ES-I3 (cell line): ENCODE results near the gene PNKD.

Experiments
- H3K36me3 ChIP-seq: 2 replicates; pipeline ENCODE4 v1.6.1; 2013; ENCODE audit warnings: mild to moderate bottlenecking, low read length, control low read depth, moderate library complexity; ENCODE audit not compliant: insufficient read depth
- H3K4me1 ChIP-seq: 2 replicates; pipeline ENCODE4 v1.6.1; 2013; ENCODE audit warnings: mild to moderate bottlenecking, control low read depth, low read length; ENCODE audit not compliant: insufficient read depth
- H3K9ac ChIP-seq: 2 replicates; pipeline ENCODE4 v1.6.1; 2013; ENCODE audit warnings: low read depth, mild to moderate bottlenecking, low read length, moderate library complexity
- H3K9me3 ChIP-seq: 2 replicates; pipeline ENCODE4 v1.6.1; 2013; ENCODE audit warnings: mild to moderate bottlenecking, low read length, moderate library complexity; ENCODE audit not compliant: control insufficient read depth, insufficient read depth

PNKD gene

GRCh38 chr2:218382785-218383184 lies 112.5 kb downstream of the PNKD start:
- H3K9ac ChIP-seq = no peak overlapping the region
- no peaks in the 10 kb centered on the region for H3K9me3 ChIP-seq
- no peaks in the 10 kb centered on the region for H3K4me1 ChIP-seq
- H3K36me3 ChIP-seq = no peaks in the 10 kb centered on the region

GRCh38 chr2:218383892-218384519 lies 113.7 kb downstream of the PNKD start:
- Histone ChIP-seq H3K9ac (no peak overlapping the region), H3K36me3 (no peaks in the 10 kb centered on the region), H3K4me1 (no peaks in the 10 kb centered on the region), H3K9me3 (no peaks in the 10 kb centered on the region)

DNA sequence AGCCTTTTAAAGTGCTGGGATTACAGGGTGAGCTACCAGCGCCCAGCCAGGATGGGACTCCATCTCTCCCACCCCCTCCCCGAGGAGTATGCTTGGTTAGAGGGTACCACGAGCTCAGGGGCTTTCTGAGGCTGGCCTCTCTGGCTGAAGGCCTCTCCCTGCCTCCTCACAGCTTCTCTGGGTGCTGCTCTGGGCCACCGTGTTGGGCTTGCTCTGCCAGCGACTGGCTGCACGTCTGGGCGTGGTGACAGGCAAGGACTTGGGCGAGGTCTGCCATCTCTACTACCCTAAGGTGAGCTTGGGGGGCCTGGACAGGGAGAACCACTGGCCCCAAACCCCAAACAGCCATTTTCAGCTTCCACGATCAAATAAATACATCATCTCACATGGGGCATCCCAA lies 114.7 kb downstream of the PNKD start:
- Histone ChIP-seq H3K36me3 (no peaks in the 10 kb centered on the region), H3K4me1 (no peaks in the 10 kb centered on the region), H3K9ac (no peak overlapping the region), H3K9me3 (no peaks in the 10 kb centered on the region)

GRCh38 chr2:218386505-218387368 lies 116.4 kb downstream of the PNKD start:
- Histone ChIP-seq H3K9ac (peak overlapping the region; percentile 98; the same call in 1 of the 2 replicates), H3K9me3 (no peaks in the 10 kb centered on the region), H3K36me3 (no peaks in the 10 kb centered on the region), H3K4me1 (no peaks in the 10 kb centered on the region)

- no peaks in the 10 kb centered on the region for H3K4me1 ChIP-seq
- H3K9ac ChIP-seq = peak overlapping the region; percentile 98
- no peaks in the 10 kb centered on the region for H3K36me3 ChIP-seq
- H3K9me3 ChIP-seq = no peaks in the 10 kb centered on the region
Observed at GRCh38 chr2:218387369-218388194, 117.3 kb downstream of the PNKD start.

DNA sequence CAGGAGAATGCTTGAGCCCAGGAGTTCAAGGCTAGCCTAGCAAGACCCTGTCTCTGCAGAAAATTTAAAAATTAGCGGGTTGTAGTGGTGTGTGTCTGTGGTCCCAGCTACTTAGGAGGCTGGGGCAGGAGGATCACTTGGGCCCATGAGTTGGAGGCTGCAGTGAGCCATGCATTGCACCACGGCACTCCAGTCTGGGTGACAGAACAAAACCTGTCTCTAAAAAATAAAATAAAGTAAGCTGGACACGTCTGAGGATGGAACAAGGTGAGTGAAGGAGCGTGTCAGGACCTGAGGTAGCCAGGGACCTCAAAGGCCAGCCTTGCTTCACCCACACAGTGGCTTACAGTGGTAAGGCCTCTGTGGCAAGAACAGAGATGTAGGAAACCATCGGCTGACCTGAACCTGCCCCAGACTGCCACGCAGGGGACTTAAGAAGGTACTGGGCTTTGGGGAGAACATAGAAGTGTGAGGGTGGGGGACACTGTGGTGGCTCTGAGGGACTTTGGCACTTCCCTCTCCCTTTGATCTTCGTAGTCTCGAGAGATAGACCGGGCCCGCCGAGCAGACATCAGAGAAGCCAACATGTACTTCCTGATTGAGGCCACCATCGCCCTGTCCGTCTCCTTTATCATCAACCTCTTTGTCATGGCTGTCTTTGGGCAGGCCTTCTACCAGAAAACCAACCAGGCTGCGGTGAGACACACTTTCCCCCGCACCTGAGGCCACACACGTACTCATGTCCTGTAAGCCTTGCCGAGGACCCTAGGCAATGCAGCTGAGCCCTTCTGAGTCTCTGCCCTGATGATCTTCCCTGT lies 119.2 kb downstream of the PNKD start:
- no peaks in the 10 kb centered on the region for H3K9me3 ChIP-seq
- H3K36me3 ChIP-seq = no peaks in the 10 kb centered on the region
- no peaks in the 10 kb centered on the region; the same call in 1 of the 2 replicates for H3K4me1 ChIP-seq
- H3K9ac ChIP-seq = no peak overlapping the region

DNA sequence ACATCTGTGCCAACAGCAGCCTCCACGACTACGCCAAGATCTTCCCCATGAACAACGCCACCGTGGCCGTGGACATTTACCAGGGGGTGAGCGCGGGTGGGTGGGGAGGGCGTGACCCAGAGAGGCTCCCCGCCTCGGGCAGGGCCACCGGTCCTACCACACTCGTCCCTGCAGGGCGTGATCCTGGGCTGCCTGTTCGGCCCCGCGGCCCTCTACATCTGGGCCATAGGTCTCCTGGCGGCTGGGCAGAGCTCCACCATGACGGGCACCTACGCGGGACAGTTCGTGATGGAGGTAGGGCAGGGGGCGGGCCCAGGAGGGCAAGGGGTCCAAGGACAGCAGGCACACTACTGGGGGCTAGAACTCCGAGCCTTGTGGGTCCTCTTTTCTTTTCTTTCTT lies 120.9 kb downstream of the PNKD start:
- H3K9ac ChIP-seq = no peak overlapping the region
- no peaks in the 10 kb centered on the region; the same call in 1 of the 2 replicates for H3K4me1 ChIP-seq
- H3K36me3 ChIP-seq = no peaks in the 10 kb centered on the region
- H3K9me3 ChIP-seq = no peaks in the 10 kb centered on the region

- Histone ChIP-seq H3K36me3 (no peaks in the 10 kb centered on the region), H3K9ac (no peak overlapping the region), H3K9me3 (no peaks in the 10 kb centered on the region), H3K4me1 (no peaks in the 10 kb centered on the region; the same call in 1 of the 2 replicates)
Observed at GRCh38 chr2:218392459-218392858, 122.1 kb downstream of the PNKD start.

GRCh38 chr2:218392891-218393462 lies 122.7 kb downstream of the PNKD start:
- Histone ChIP-seq H3K36me3 (no peaks in the 10 kb centered on the region), H3K9me3 (no peaks in the 10 kb centered on the region), H3K9ac (no peak overlapping the region), H3K4me1 (no peaks in the 10 kb centered on the region; the same call in 1 of the 2 replicates)

- Histone ChIP-seq H3K36me3 (no peaks in the 10 kb centered on the region), H3K4me1 (no peaks in the 10 kb centered on the region; the same call in 1 of the 2 replicates), H3K9ac (no peak overlapping the region), H3K9me3 (no peaks in the 10 kb centered on the region)
Observed at GRCh38 chr2:218393750-218394290, 123.5 kb downstream of the PNKD start.

DNA sequence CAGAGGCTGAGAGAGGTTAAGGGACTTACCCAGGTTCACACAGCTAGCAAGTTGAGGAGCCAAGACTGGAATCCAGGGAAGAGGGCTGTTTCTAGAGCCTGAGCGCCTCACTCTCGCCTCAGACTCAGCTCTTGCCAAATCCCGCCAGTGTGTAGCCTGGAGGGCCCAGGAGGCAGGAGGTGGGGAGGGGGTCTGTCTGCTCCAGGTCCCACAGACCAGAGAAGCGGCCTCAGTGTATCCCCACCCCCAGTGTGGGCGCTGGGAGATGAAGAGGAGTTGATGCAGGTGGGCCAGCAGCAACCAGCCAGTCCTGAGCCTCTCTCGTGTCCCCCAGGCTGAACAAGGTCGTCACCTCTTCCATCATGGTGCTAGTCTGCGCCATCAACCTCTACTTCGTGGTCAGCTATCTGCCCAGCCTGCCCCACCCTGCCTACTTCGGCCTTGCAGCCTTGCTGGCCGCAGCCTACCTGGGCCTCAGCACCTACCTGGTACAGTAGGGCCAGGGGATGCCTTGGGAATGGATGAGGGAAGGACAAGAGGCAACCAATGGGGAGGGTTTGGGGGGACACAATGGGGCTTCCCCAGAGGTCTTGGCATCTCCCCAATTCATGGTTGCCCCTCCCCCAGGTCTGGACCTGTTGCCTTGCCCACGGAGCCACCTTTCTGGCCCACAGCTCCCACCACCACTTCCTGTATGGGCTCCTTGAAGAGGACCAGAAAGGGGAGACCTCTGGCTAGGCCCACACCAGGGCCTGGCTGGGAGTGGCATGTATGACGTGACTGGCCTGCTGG lies 124.2 kb downstream of the PNKD start:
- H3K4me1 ChIP-seq = no peaks in the 10 kb centered on the region; the same call in 1 of the 2 replicates
- H3K36me3 ChIP-seq = no peaks in the 10 kb centered on the region
- H3K9me3 ChIP-seq = no peaks in the 10 kb centered on the region
- no peak overlapping the region for H3K9ac ChIP-seq

DNA sequence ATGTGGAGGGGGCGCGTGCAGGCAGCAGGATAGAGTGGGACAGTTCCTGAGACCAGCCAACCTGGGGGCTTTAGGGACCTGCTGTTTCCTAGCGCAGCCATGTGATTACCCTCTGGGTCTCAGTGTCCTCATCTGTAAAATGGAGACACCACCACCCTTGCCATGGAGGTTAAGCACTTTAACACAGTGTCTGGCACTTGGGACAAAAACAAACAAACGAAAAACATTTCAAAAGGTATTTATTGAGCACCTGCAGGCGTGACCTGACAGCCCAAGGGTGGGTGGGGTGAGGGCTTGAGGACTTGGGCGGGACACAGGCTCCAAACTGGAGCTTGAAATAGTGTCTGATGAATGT lies 124.7 kb downstream of the PNKD start:
- Histone ChIP-seq H3K4me1 (no peaks in the 10 kb centered on the region; the same call in 1 of the 2 replicates), H3K9me3 (no peaks in the 10 kb centered on the region), H3K36me3 (no peaks in the 10 kb centered on the region), H3K9ac (peak overlapping the region; percentile 99; the same call in 1 of the 2 replicates)

- H3K36me3 ChIP-seq = no peaks in the 10 kb centered on the region
- H3K4me1 ChIP-seq = no peaks in the 10 kb centered on the region; the same call in 1 of the 2 replicates
- no peaks in the 10 kb centered on the region for H3K9me3 ChIP-seq
- peak overlapping the region; percentile 99 for H3K9ac ChIP-seq
Observed at GRCh38 chr2:218395456-218395825, 125.1 kb downstream of the PNKD start.
